Measurements from ENCODE around the gene SLX4IP. TPM values are rescaled to one million over a fixed set of nuclear protein-coding genes. Genes with fewer than 3 reads are reported as not detected.

Gene SLX4IP
- total RNA-seq, 1 donor from 2014 or later = 5.4 TPM

GRCh38 chr20:10539818-10540553, 104.9 kb downstream of the SLX4IP start:
- Mint-ChIP-seq H3K4me3 (ENCODE audit: unreplicated experiment) (no peak overlapping the region), H3K9me3 (ENCODE audit: low read depth) (no peaks in the 10 kb centered on the region), H3K27me3 (ENCODE audit: low read depth) (no peaks in the 10 kb centered on the region), H3K36me3 (ENCODE audit: low read depth) (no peaks in the 10 kb centered on the region), H3K4me1 (ENCODE audit: low read depth) (peaks cover 39% of the 10 kb centered on the region), H3K27ac (ENCODE audit: unreplicated experiment) (peak overlapping the region; percentile 92)
- DNase-seq (ENCODE audit: low spot score) = no peak
- no peak for TF ChIP-seq CTCF (IDR thresholded peaks at IDR 0.05)

GRCh38 chr20:10540636-10541493, 105.8 kb downstream of the SLX4IP start:
- H3K9me3 Mint-ChIP-seq (ENCODE audit: low read depth) = no peaks in the 10 kb centered on the region
- H3K36me3 Mint-ChIP-seq (ENCODE audit: low read depth) = no peaks in the 10 kb centered on the region
- TF ChIP-seq CTCF (IDR thresholded peaks at IDR 0.05) = no peak
- H3K27me3 Mint-ChIP-seq (ENCODE audit: low read depth) = no peaks in the 10 kb centered on the region
- peak overlapping the region; percentile 92 for H3K27ac Mint-ChIP-seq (ENCODE audit: unreplicated experiment)
- peaks cover 39% of the 10 kb centered on the region for H3K4me1 Mint-ChIP-seq (ENCODE audit: low read depth)
- DNase-seq (ENCODE audit: low spot score) = no peak
- peak overlapping the region; percentile 13 for H3K4me3 Mint-ChIP-seq (ENCODE audit: unreplicated experiment)

GRCh38 chr20:10541668-10542411, 106.7 kb downstream of the SLX4IP start:
- peak overlapping the region; percentile 92 for H3K27ac Mint-ChIP-seq (ENCODE audit: unreplicated experiment)
- no peak for DNase-seq (ENCODE audit: low spot score)
- no peaks in the 10 kb centered on the region for H3K36me3 Mint-ChIP-seq (ENCODE audit: low read depth)
- peaks cover 35% of the 10 kb centered on the region for H3K4me1 Mint-ChIP-seq (ENCODE audit: low read depth)
- H3K27me3 Mint-ChIP-seq (ENCODE audit: low read depth) = no peaks in the 10 kb centered on the region
- no peaks in the 10 kb centered on the region for H3K9me3 Mint-ChIP-seq (ENCODE audit: low read depth)
- no peak for TF ChIP-seq CTCF (IDR thresholded peaks at IDR 0.05)
- H3K4me3 Mint-ChIP-seq (ENCODE audit: unreplicated experiment) = no peak overlapping the region

- TF ChIP-seq CTCF (IDR thresholded peaks at IDR 0.05) = no peak
- Mint-ChIP-seq H3K27me3 (ENCODE audit: low read depth) (no peaks in the 10 kb centered on the region), H3K27ac (ENCODE audit: unreplicated experiment) (peak overlapping the region; percentile 92), H3K4me1 (ENCODE audit: low read depth) (peaks cover 34% of the 10 kb centered on the region), H3K4me3 (ENCODE audit: unreplicated experiment) (no peak overlapping the region), H3K9me3 (ENCODE audit: low read depth) (no peaks in the 10 kb centered on the region), H3K36me3 (ENCODE audit: low read depth) (no peaks in the 10 kb centered on the region)
- no peak for DNase-seq (ENCODE audit: low spot score)
These were observed 107.3 kb downstream of the SLX4IP start for GRCh38 chr20:10542442-10542841.

GRCh38 chr20:10543480-10543879, 108.4 kb downstream of the SLX4IP start:
- Mint-ChIP-seq H3K27me3 (ENCODE audit: low read depth) (no peaks in the 10 kb centered on the region), H3K4me1 (ENCODE audit: low read depth) (peaks cover 26% of the 10 kb centered on the region), H3K27ac (ENCODE audit: unreplicated experiment) (no peak overlapping the region)

More at GRCh38 chr20:10543480-10543879, 108.4 kb downstream of the SLX4IP start:
- Mint-ChIP-seq H3K9me3 (ENCODE audit: low read depth) (no peaks in the 10 kb centered on the region), H3K4me3 (ENCODE audit: unreplicated experiment) (no peak overlapping the region), H3K36me3 (ENCODE audit: low read depth) (no peaks in the 10 kb centered on the region)
- no peak for TF ChIP-seq CTCF (IDR thresholded peaks at IDR 0.05)
- no peak for DNase-seq (ENCODE audit: low spot score)

All from chondrocyte (in vitro differentiated cells).